Measurements from ENCODE around the gene ECE2.

The ECE2 gene

GRCh38 chr3:184314700-184315542 is 39.1 kb downstream of the ECE2 start:
- H3K27ac ChIP-seq: peak overlapping the region; percentile 96

GRCh38 chr3:184315543-184315867 is 39.7 kb downstream of the ECE2 start:
- Histone ChIP-seq H2AFZ (peak overlapping the region; percentile 67), H3K36me3 (ENCODE audit: control insufficient read depth, insufficient read depth, low read length) (no peaks in the 10 kb centered on the region), H3K4me3 (ENCODE audit: low read depth, low read length) (peak overlapping the region; percentile 86), H3K4me1 (peaks cover 30% of the 10 kb centered on the region), H3K27ac (peak overlapping the region; percentile 96), H3K9ac (peak overlapping the region; percentile 96), H3K27me3 (ENCODE audit: control insufficient read depth, insufficient read depth, low read length) (no peaks in the 10 kb centered on the region), H3K79me2 (peaks cover 27% of the 10 kb centered on the region), H3K4me2 (ENCODE audit: low read length) (peak overlapping the region; percentile 99), H3K9me3 (ENCODE audit: control insufficient read depth, low read length) (no peaks in the 10 kb centered on the region)
- TF ChIP-seq CTCF (IDR thresholded peaks at IDR 0.05): no peak

More at GRCh38 chr3:184314700-184315542, 39.1 kb downstream of the ECE2 start:
- H3K79me2 ChIP-seq: peaks cover 23% of the 10 kb centered on the region
- peak overlapping the region; percentile 99 for H3K4me2 ChIP-seq (ENCODE audit: low read length)
- peak overlapping the region; percentile 86 for H3K4me3 ChIP-seq (ENCODE audit: low read depth, low read length)
- H3K9me3 ChIP-seq (ENCODE audit: control insufficient read depth, low read length): no peaks in the 10 kb centered on the region
- no peaks in the 10 kb centered on the region for H3K27me3 ChIP-seq (ENCODE audit: control insufficient read depth, insufficient read depth, low read length)
- peaks cover 26% of the 10 kb centered on the region for H3K4me1 ChIP-seq
- no peak for TF ChIP-seq CTCF (IDR thresholded peaks at IDR 0.05)
- peak overlapping the region; percentile 96 for H3K9ac ChIP-seq
- peak overlapping the region; percentile 67 for H2AFZ ChIP-seq
- no peaks in the 10 kb centered on the region for H3K36me3 ChIP-seq (ENCODE audit: control insufficient read depth, insufficient read depth, low read length)

GRCh38 chr3:184315871-184316661 is 40.2 kb downstream of the ECE2 start:
- peak overlapping the region; percentile 86 for H3K4me3 ChIP-seq (ENCODE audit: low read depth, low read length)
- H3K9me3 ChIP-seq (ENCODE audit: control insufficient read depth, low read length): no peaks in the 10 kb centered on the region
- H3K27me3 ChIP-seq (ENCODE audit: control insufficient read depth, insufficient read depth, low read length): no peaks in the 10 kb centered on the region
- peaks cover 35% of the 10 kb centered on the region for H3K4me1 ChIP-seq
- no peak overlapping the region for H3K9ac ChIP-seq
- H3K27ac ChIP-seq: peak overlapping the region; percentile 96
- H3K36me3 ChIP-seq (ENCODE audit: control insufficient read depth, insufficient read depth, low read length): no peaks in the 10 kb centered on the region
- no peak overlapping the region for H2AFZ ChIP-seq
- peak overlapping the region; percentile 99 for H3K4me2 ChIP-seq (ENCODE audit: low read length)
- H3K79me2 ChIP-seq: peaks cover 30% of the 10 kb centered on the region
- no peak for TF ChIP-seq CTCF (IDR thresholded peaks at IDR 0.05)

DNA sequence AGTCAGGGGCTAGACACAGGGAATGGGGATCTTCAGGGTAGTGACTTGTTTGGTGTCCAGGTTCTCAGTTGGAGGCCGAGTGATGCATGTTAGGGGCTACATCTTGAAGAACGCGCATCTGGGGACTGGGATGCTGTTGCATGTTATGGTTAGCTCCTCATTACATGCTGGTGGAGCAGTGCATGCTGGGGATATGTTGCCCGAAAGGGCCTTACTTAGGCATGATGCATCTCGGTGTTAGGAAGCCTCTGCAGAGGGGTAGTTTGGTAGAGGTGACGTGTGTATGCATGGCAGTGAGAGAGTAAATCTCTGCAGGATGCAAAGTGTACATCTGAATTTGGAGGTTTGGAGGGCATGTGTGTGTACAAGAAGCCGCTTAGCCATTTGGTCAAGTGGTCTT is 41.0 kb downstream of the ECE2 start:
- no peaks in the 10 kb centered on the region for H3K9me3 ChIP-seq (ENCODE audit: control insufficient read depth, low read length)
- TF ChIP-seq CTCF (IDR thresholded peaks at IDR 0.05): no peak
- peak overlapping the region; percentile 86 for H3K4me3 ChIP-seq (ENCODE audit: low read depth, low read length)
- peaks cover 37% of the 10 kb centered on the region for H3K4me1 ChIP-seq
- H3K27me3 ChIP-seq (ENCODE audit: control insufficient read depth, insufficient read depth, low read length): no peaks in the 10 kb centered on the region
- peaks cover 30% of the 10 kb centered on the region for H3K79me2 ChIP-seq
- no peak overlapping the region for H3K9ac ChIP-seq
- H3K36me3 ChIP-seq (ENCODE audit: control insufficient read depth, insufficient read depth, low read length): no peaks in the 10 kb centered on the region
- H2AFZ ChIP-seq: no peak overlapping the region
- peak overlapping the region; percentile 96 for H3K27ac ChIP-seq
- H3K4me2 ChIP-seq (ENCODE audit: low read length): peak overlapping the region; percentile 99
